Fibroblast of mammary gland (primary cell): Measurements from ENCODE around the gene HEXIM1.

Experiments used
- DNase-seq: peaks from one replicate; pipeline ENCODE4 v3.0.0-alpha.2; 2010; ENCODE audit warnings: low read depth
- H3K4me3 ChIP-seq: 2 replicates; pipeline ENCODE4 v1.5.1; 2011; ENCODE audit warnings: low read depth, mild to moderate bottlenecking, low read length, moderate library complexity; ENCODE audit not compliant: control insufficient read depth
- TF ChIP-seq, protein P1 (sequence below): conservative IDR thresholded peaks from 2 replicates; pipeline ENCODE4 v1.5.1; 2011; ENCODE audit warnings: low read depth, low read length, inconsistent platforms; ENCODE audit not compliant: control insufficient read depth, insufficient read depth

The HEXIM1 gene

DNA sequence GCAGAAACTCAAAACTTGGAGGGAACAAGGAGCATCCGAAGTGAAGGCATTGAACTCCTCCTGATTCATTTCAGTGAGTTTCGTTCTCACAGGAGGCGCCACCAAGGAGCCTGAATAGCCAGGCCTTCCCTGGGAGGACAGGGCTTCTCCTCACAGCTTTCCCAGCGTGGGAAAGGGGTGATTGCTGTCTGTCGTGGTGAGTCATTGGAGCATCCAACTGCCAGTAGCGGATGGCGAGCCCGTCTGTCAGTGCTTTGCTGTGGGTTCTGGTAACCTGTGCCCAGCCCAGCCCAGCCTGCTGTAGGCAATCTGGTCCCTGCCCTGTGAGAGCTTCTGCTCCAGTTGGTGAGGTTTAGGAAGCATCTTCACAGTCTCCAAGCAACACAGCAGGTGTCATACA, 44.2 kb upstream of the HEXIM1 start:
- H3K4me3 ChIP-seq, result no peak overlapping the region
- peak; percentile 41 for DNase-seq
- TF ChIP-seq, protein P1, sequence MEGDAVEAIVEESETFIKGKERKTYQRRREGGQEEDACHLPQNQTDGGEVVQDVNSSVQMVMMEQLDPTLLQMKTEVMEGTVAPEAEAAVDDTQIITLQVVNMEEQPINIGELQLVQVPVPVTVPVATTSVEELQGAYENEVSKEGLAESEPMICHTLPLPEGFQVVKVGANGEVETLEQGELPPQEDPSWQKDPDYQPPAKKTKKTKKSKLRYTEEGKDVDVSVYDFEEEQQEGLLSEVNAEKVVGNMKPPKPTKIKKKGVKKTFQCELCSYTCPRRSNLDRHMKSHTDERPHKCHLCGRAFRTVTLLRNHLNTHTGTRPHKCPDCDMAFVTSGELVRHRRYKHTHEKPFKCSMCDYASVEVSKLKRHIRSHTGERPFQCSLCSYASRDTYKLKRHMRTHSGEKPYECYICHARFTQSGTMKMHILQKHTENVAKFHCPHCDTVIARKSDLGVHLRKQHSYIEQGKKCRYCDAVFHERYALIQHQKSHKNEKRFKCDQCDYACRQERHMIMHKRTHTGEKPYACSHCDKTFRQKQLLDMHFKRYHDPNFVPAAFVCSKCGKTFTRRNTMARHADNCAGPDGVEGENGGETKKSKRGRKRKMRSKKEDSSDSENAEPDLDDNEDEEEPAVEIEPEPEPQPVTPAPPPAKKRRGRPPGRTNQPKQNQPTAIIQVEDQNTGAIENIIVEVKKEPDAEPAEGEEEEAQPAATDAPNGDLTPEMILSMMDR, result no peak

DNA sequence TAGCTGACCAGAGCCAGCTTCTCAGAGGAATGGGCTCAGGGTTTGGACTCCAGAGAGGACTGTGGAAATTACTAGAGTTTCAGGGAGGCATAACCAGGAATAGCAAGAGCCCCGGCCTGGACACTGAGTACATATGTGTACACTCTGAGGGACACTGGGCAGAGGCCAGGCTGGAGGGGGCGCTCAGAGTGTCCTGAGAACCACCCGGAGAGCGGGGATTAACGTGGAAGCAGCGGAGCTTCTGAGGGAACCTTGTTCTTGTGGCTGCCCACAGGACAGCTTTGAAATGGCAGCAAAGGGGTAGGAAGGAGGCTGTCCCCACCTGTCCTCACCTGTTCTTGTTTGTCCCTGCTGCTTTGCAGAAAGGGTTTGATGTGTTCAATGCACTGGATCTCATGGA, 43.8 kb upstream of the HEXIM1 start:
- DNase-seq, result no peak
- TF ChIP-seq, protein P1, result no peak

DNA sequence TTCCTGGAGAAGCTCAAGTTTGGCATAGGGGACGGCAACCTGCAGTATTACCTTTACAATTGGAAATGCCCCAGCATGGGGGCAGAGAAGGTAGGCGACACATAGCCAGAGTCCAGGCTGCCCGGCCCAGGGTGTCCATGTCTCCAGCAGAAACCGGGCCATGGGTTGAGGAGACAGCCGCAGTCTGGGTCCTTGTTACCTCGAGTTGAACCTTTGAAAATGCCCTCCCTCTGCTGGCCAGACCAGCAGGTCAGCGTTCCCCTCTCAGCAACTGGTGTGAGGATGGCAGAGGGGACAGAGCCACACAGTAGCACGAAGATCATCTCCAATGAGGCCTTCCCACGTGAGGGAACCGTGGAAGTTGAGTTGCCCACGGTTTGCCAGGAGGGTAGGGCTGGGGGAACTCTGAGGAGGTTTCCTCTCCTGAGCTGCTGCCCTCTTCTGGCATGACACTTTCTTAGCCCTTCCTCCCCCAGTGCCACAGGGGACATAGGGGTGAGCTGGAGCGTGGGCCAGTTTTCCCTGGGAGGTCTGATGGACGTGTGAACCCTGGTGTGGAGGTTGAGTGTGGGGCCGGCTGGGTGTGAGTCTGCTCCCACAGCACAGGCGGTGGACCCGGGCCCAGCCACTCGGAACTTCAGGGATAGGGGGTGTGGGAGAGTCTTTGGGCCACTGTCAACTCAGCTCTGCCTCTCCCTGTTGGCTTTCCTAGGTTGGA, 43.2 kb upstream of the HEXIM1 start:
- DNase-seq, result no peak
- TF ChIP-seq, protein P1, result no peak
- no peak overlapping the region for H3K4me3 ChIP-seq

More for the DNA sequence above, 43.8 kb upstream of the HEXIM1 start:
- H3K4me3 ChIP-seq, result no peak overlapping the region

DNA sequence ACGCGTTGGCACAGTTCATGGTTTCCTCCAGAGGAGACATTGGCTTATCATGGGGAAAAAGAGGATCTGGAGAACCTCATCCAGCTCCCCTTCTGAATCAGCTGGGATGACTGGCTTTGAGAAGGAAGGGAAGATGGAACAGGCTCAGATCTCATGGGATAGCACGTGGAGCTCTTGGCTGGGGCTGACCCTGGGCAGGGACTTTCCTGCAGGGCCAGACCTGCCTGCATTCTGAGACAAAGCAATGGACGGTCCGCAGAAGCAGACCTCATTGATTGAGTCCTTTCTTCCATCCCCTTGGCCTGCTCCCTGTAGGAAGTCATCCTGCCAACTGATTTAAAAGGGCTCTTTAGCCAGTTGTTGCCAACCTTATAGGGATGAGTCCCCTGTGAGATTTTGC, 42.2 kb upstream of the HEXIM1 start:
- TF ChIP-seq, protein P1, result no peak
- no peak overlapping the region for H3K4me3 ChIP-seq
- peak; percentile 33 for DNase-seq

DNA sequence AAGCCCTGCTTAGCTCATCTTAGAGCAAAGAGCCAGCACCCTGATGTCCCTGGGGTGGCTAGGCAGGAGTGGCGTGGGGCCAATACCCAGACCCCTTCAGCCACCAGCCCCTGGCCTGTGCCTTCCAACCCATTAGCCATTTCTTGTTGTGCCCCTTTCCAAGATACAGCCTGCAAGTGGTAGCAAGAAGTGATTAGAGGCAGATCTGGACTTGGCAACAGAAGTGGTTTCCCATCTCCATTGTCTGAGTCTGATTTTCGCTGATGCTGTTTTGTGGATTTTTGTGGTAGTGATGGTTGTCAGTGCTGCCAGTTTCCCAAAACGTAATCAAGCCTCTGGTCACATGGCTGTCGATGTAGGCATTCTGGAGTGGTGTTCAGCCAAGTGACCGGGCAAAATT, 41.7 kb upstream of the HEXIM1 start:
- no peak for DNase-seq
- TF ChIP-seq, protein P1, result no peak

DNA sequence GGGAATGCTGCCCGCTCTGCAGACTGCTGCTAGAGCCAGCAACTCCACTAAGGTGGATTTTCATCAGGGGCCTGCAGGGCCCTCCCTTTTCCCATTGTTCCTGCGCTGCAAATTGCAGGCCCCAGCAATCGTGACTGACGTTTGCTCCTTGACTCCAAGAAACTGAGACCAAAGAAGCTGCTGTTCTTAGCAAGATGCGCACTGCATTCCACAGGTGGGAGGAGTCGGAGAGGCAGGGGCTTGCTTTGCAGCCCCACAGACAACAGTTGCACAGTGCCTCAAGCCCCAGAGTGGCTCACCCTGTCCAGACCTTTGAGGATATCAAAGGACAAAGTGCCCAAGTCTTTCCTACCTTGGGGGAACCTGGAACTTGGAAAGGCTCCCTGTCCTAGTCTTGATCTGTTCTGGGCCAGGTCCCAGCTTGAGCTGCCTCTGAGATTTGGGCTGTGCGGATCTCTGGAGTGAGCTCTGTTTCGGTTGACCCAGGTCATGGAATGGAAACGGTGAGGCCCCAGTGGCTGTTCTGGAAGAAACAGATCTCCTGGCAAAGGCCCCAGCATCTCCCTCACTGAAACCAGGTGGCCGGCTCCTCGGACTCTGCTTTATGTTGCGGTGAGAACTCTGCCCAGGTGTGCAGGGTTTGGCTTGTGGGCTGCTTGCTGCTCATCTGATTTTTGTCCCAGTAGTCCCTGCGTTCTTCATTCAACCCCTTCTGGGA, 40.8 kb upstream of the HEXIM1 start:
- DNase-seq, result no peak
- TF ChIP-seq, protein P1, result no peak
- no peak overlapping the region for H3K4me3 ChIP-seq

More for the DNA sequence above, 41.7 kb upstream of the HEXIM1 start:
- no peak overlapping the region for H3K4me3 ChIP-seq

DNA sequence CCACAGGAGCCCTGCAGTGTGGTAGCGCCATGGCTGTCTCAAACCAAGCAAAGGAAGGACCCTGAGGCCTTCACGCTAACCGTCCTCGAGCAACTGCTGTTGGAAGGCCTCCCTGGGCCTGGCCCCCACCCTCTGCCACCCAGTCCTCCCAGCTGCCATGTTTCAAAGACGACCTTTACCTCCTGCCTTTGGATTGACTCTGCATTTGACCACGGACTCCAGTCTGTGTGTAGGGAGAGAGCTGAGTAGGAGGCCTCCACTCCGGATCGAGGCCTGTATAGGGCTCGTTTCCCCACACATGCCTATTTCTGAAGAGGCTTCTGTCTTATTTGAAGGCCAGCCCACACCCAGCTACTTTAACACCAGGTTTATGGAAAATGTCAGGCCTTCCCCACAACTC, 40.2 kb upstream of the HEXIM1 start:
- TF ChIP-seq, protein P1, result no peak
- H3K4me3 ChIP-seq, result no peak overlapping the region
- DNase-seq, result no peak
